Stimulated activated effector memory CD8-positive, alpha-beta T cell treated with anti-CD3 and anti-CD28 coated beads, Interleukin-12 subunit alpha, Interleukin-12 subunit beta, amount 100 ng/mL, for 72 hours (primary cell): ENCODE results near the gene COL4A6.
"Not testable (repeated sequence)": the region's sequence is repeated elsewhere in the genome, so short reads cannot be mapped to it uniquely, and the experiment has no call there.

Source experiments
- ATAC-seq: fragments of 150-1000 bp; cut with Tn5 transposase; 2 replicates; pipeline ENCODE4 v1.10.0; 2021
- DNase-seq, 2 donors: peaks; one replicate each; pipeline ENCODE4 v3.0.0; 2021 to 2022; ENCODE audit warnings: low spot score in 2 of 2
- H3K27ac Mint-ChIP-seq: one replicate; pipeline ENCODE4 v1.8.0; 2022; ENCODE audit warnings: mild to moderate bottlenecking, mixed read lengths
- H3K36me3 Mint-ChIP-seq: one replicate; pipeline ENCODE4 v1.8.0; 2022; ENCODE audit warnings: mild to moderate bottlenecking, mixed read lengths
- H3K4me1 Mint-ChIP-seq: one replicate; pipeline ENCODE4 v1.8.0; 2022; ENCODE audit warnings: mixed read lengths
- H3K4me3 Mint-ChIP-seq: one replicate; pipeline ENCODE4 v1.8.0; 2022; ENCODE audit warnings: mild to moderate bottlenecking, mixed read lengths
- H3K9me3 Mint-ChIP-seq: one replicate; pipeline ENCODE4 v1.8.0; 2022; ENCODE audit warnings: mixed read lengths

The COL4A6 gene

GRCh38 chrX:108426262-108426661, 12.0 kb downstream of the COL4A6 start:
- no peak for DNase-seq
- Mint-ChIP-seq H3K36me3 (no peaks in the 10 kb centered on the region), H3K27ac (no peak overlapping the region), H3K4me1 (no peaks in the 10 kb centered on the region), H3K4me3 (no peak overlapping the region), H3K9me3 (no peaks in the 10 kb centered on the region)
- no peak for ATAC-seq

- Mint-ChIP-seq H3K27ac (no peak overlapping the region), H3K9me3 (no peaks in the 10 kb centered on the region), H3K36me3 (no peaks in the 10 kb centered on the region), H3K4me3 (no peak overlapping the region), H3K4me1 (no peaks in the 10 kb centered on the region)
- ATAC-seq (no peak), DNase-seq (no peak)
These were observed 17.7 kb downstream of the COL4A6 start for GRCh38 chrX:108420481-108420880.

DNA sequence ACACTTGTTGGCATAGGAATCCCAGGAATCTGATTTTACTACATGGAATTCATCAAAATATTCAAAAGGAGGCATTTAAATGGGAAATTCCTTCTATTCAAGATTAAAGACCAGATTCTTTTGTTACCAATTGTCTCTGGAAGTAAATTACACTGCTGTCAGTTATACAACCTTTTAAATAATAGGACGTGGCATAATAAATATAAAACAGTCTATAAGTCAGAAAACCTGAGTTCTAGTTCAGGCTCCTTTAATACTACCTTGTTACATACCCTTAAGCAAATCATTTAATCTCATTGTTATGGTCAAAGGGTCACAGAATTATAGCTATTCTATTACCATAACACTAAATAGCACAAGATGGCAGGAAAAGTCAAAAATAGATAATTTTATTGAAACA, 18.8 kb downstream of the COL4A6 start:
- Mint-ChIP-seq H3K27ac (no peak overlapping the region), H3K36me3 (no peaks in the 10 kb centered on the region), H3K4me1 (no peaks in the 10 kb centered on the region), H3K4me3 (no peak overlapping the region), H3K9me3 (no peaks in the 10 kb centered on the region)
- DNase-seq (no peak), ATAC-seq (no peak)

DNA sequence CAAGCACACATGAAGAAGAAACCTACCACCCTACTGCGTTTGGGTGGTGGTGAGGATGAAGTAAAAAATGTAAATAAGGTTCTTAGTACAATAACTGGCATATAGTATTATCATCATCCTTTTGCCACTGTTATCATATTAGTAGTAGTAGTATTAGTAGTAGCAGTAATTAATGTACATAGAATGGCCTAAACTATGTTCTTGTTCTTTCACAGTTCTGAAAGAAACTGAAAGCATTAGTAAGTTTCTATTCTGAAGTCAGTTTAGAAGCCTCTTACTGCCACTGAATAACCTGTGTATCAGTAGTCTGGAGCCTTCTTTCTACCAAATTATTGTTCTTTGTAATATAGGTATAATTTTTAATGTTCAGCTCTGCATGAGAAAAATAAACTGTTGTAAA, 21.0 kb downstream of the COL4A6 start:
- Mint-ChIP-seq H3K27ac (no peak overlapping the region), H3K9me3 (no peaks in the 10 kb centered on the region), H3K4me3 (no peak overlapping the region), H3K4me1 (no peaks in the 10 kb centered on the region), H3K36me3 (no peaks in the 10 kb centered on the region)
- no peak for DNase-seq
- ATAC-seq = no peak

DNA sequence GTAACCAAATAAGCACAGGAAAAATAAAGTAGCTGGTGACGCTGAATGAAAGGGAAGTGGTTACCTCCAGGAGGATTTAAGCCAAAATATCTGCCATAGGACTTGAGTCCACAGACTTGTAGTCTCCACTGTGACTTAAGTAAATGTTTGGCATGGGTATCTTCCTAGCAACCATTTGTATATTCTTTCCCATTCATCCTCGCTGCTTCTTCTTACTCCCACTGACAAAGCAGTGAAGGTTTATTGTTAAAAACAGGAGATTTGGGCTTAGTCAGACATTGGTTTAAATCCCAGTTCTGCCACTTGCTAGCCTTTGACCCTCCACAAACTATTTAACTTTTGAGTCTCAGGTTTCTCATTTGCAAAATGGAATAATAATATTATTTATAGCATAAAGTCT, 22.3 kb downstream of the COL4A6 start:
- H3K4me1 Mint-ChIP-seq = no peaks in the 10 kb centered on the region
- H3K27ac Mint-ChIP-seq = no peak overlapping the region
- DNase-seq (no peak), ATAC-seq (no peak)
- H3K4me3 Mint-ChIP-seq = no peak overlapping the region
- H3K9me3 Mint-ChIP-seq = no peaks in the 10 kb centered on the region
- H3K36me3 Mint-ChIP-seq = no peaks in the 10 kb centered on the region

DNA sequence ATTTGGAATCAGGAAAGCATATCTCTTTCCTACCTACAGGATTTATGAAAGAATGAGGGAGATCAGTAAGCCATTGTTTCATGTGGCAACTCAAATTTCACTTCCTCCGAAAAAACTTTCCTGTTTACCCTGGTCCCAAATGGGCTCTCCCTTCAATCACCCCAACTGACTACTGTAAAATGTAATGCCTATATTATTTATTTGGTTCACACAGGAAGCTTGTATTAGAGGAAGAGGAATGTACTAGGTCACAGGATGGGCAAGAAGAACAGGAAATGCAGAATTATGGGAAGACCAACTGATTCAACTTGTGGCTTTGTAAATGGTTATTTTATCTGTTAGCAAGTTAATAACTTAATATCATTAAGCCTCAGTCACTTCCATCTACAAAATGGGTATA, 23.1 kb downstream of the COL4A6 start:
- H3K27ac Mint-ChIP-seq = no peak overlapping the region
- no peaks in the 10 kb centered on the region for H3K36me3 Mint-ChIP-seq
- DNase-seq = no peak

GRCh38 chrX:108412783-108413182, 25.4 kb downstream of the COL4A6 start:
- Mint-ChIP-seq H3K27ac (no peak overlapping the region), H3K4me1 (no peaks in the 10 kb centered on the region), H3K9me3 (no peaks in the 10 kb centered on the region), H3K4me3 (no peak overlapping the region), H3K36me3 (no peaks in the 10 kb centered on the region)
- ATAC-seq (no peak), DNase-seq (no peak)

More for the DNA sequence above, 23.1 kb downstream of the COL4A6 start:
- H3K4me1 Mint-ChIP-seq = no peaks in the 10 kb centered on the region
- H3K9me3 Mint-ChIP-seq = no peaks in the 10 kb centered on the region
- no peak overlapping the region for H3K4me3 Mint-ChIP-seq
- ATAC-seq = no peak

- H3K9me3 Mint-ChIP-seq = peaks cover 4% of the 10 kb centered on the region
- no peak for DNase-seq
- no peak for ATAC-seq
These were observed 38.6 kb downstream of the COL4A6 start for GRCh38 chrX:108399418-108400165.

GRCh38 chrX:108397627-108398391, 40.4 kb downstream of the COL4A6 start:
- no peak overlapping the region for H3K4me3 Mint-ChIP-seq
- H3K36me3 Mint-ChIP-seq = no peaks in the 10 kb centered on the region
- H3K4me1 Mint-ChIP-seq = no peaks in the 10 kb centered on the region
- DNase-seq (no peak), ATAC-seq (no peak)
- no peak overlapping the region for H3K27ac Mint-ChIP-seq
- peaks cover 4% of the 10 kb centered on the region for H3K9me3 Mint-ChIP-seq

More at GRCh38 chrX:108399418-108400165, 38.6 kb downstream of the COL4A6 start:
- no peaks in the 10 kb centered on the region for H3K4me1 Mint-ChIP-seq
- no peaks in the 10 kb centered on the region for H3K36me3 Mint-ChIP-seq
- no peak overlapping the region for H3K4me3 Mint-ChIP-seq
- no peak overlapping the region for H3K27ac Mint-ChIP-seq

DNA sequence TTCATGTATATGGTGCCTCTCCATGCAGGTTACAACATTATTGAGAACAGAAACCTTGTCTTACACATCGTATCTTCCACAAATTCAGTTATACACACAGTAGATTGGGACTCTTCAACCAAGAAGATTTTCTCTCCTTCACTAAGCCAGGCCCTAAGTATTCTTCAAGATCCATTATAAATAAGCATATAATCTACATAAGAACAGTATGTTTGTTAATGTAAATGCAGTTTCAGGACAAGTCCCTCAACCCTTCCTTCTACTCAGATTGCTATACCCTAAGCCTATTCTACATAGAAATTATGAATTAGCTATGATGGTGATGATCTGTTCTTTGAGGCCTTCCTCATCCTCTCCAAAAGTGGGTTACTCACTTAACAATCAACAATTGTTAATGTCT, 41.2 kb downstream of the COL4A6 start:
- peaks cover 4% of the 10 kb centered on the region for H3K9me3 Mint-ChIP-seq

DNA sequence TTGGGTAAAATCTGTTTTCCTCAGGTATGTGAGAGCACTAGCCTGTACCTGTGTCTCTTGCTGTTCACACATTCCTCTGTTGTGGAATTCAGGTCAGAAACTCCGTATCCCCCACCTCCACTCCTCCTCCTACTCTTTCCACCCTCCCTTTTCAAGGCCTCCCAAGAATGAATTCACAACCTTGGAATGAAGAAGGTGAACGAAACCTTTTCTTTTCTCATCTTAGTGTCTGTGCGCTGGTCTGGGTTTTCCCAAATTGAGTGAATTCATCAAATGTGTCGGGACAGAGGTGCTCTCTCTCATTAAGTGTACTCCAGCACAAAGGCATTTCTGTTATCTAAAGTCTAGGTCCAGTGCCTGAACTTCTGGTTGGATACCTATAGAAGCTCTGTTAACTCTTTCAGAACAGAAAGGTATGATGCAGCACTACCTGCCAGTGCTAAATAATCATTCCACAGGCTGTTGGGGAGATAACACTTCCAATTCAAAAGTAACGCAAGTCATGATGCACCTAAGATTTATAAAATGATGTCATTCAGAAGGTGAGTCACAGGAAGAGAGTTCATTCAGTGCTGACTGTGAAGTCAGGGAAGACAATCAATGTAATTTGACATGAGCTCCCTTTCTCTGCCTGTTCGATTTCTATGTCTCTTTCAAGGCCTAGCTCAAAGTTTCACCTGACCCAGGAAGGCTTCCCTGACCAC, 41.9 kb downstream of the COL4A6 start:
- Mint-ChIP-seq H3K9me3 (peaks cover 4% of the 10 kb centered on the region), H3K36me3 (no peaks in the 10 kb centered on the region), H3K4me1 (no peaks in the 10 kb centered on the region), H3K4me3 (no peak overlapping the region), H3K27ac (no peak overlapping the region)
- DNase-seq (no peak), ATAC-seq (no peak)

More for the DNA sequence above, 41.2 kb downstream of the COL4A6 start:
- H3K4me3 Mint-ChIP-seq = no peak overlapping the region
- ATAC-seq (no peak), DNase-seq (no peak)
- no peaks in the 10 kb centered on the region for H3K4me1 Mint-ChIP-seq
- H3K36me3 Mint-ChIP-seq = no peaks in the 10 kb centered on the region
- H3K27ac Mint-ChIP-seq = no peak overlapping the region

GRCh38 chrX:108390976-108391717, 47.1 kb downstream of the COL4A6 start:
- H3K27ac Mint-ChIP-seq, H3K4me3 Mint-ChIP-seq, ATAC-seq, DNase-seq, H3K9me3 Mint-ChIP-seq, H3K36me3 Mint-ChIP-seq, H3K4me1 Mint-ChIP-seq: not testable (repeated sequence)

DNA sequence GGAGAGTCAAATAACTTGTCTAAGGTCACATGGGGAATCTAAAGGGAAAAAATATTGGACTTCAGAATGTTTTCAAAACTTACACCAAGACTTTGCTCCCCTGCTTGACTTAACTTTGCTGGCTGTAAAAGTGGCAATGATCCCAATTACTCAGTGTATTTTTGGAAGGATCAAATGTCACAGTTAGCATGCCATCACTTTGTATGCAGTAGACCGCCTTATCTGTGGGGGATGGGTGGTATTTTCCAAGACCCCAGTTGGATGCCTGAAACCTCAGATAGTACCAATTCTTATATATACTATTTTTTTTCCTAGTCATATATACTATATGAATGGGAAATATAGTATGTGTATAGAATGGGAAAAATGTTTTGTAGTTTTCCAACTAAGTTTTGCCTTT, 53.4 kb downstream of the COL4A6 start:
- no peak for DNase-seq
- Mint-ChIP-seq H3K4me1 (no peaks in the 10 kb centered on the region), H3K27ac (no peak overlapping the region), H3K36me3 (no peaks in the 10 kb centered on the region), H3K9me3 (peaks cover 7% of the 10 kb centered on the region), H3K4me3 (no peak overlapping the region)
- no peak for ATAC-seq

GRCh38 chrX:108380222-108380621, 58.0 kb downstream of the COL4A6 start:
- no peaks in the 10 kb centered on the region for H3K9me3 Mint-ChIP-seq
- H3K27ac Mint-ChIP-seq = no peak overlapping the region
- ATAC-seq (no peak), DNase-seq (no peak)
- no peaks in the 10 kb centered on the region for H3K36me3 Mint-ChIP-seq
- H3K4me3 Mint-ChIP-seq = no peak overlapping the region
- H3K4me1 Mint-ChIP-seq = no peaks in the 10 kb centered on the region

- DNase-seq, H3K36me3 Mint-ChIP-seq: not testable (repeated sequence)
These were observed 61.4 kb downstream of the COL4A6 start for GRCh38 chrX:108376821-108377220.

More at GRCh38 chrX:108376821-108377220, 61.4 kb downstream of the COL4A6 start:
- not testable (repeated sequence) for H3K4me1 Mint-ChIP-seq, ATAC-seq, H3K9me3 Mint-ChIP-seq, H3K4me3 Mint-ChIP-seq, H3K27ac Mint-ChIP-seq
